G401.6 (cell line): ENCODE data around the gene RHD.
"Not testable (repeated sequence)": the region's sequence is repeated elsewhere in the genome, so short reads cannot be mapped to it uniquely, and the experiment has no call there.

ENCODE experiments used
- FAIRE-seq: peaks from 2 replicates; lab custom pipeline; 2012; peaks lifted over from hg19 to GRCh38; lab: Jason Lieb, UNC

Gene RHD

DNA sequence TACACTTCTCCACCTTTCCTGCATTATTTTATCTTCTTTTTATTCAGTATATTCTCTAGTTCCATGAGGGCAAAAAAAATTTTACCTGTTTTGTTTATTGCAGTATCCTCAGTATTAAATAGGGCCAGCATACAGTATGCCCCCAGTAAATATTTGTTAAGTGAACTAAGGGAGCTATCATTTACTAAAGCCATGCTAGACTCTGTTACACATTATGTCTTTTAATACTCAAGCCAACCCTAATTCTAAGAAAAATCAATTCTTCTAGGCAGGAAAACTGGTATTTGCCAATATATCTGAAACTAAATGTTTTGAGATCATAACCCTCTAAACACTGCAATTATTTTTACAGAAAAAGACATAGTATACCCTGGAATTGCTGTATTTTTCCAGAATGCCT, 84.1 kb downstream of the RHD start:
- FAIRE-seq: no peak

DNA sequence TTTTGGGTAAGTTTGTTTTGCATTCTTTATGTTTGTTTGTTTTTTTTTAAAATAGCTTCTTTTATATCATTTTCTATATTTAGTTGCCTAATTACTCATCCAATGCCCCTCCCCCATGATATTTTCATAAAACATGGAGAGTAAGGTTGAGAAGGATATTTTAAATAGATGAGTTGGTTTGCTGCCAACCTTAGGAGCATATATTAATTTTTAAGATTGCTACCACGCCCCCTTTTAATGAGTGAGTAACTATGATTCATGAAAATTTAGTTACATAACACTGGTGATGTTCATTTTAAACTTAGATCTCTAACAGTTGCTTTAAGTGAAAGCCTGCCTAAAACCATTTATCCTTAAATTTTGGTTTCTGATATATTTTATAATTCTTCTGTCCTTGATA, 84.5 kb downstream of the RHD start:
- FAIRE-seq: no peak

DNA sequence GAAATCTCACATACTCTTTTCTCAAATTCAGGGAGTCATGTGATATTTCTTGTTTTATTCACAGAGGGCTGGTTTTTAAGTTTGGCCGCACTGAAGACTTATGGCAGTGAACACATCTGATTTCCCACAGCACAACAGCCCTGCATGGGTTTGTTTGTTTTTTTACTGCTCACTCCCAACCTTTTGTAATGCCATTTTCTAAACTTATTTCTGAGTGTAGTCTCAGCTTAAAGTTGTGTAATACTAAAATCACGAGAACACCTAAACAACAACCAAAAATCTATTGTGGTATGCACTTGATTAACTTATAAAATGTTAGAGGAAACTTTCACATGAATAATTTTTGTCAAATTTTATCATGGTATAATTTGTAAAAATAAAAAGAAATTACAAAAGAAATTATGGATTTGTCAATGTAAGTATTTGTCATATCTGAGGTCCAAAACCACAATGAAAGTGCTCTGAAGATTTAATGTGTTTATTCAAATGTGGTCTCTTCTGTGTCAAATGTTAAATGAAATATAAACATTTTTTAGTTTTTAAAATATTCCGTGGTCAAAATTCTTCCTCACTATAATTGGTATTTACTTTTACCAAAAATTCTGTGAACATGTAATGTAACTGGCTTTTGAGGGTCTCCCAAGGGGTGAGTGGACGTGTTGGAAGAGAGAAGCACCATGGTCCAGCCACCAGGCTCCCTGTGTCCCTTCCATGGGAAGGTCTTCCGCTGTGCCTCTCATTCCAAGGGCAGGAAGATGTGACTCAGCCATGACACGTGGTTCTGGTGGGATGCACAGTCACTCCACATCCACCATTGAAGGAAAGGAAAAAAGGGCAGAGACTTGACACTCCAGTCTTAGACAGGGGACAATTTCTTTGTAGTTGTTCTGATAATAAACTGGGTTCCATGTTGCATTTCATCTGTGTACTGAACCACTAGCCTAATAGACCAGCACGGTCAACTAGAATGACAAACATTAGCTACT, 88.6 kb downstream of the RHD start:
- FAIRE-seq: no peak

DNA sequence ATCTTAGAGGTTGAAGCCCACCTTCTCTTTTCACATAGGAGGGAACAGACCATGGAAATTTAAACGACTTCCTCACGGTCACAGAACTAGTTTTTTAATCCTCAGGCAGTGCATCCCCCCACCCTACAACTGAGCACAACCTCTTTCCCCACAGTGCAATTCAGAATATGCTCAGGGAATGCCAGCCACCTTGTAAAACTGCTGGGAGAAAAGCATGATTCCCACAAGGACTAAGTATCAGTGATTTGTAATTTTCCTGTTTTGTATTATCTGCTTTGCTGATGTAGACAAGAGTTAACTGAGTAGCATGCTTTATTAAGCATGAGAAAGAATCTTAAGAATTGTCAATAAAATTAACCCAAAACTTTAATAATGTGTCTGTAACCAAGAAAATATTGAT, 89.6 kb downstream of the RHD start:
- no peak for FAIRE-seq

DNA sequence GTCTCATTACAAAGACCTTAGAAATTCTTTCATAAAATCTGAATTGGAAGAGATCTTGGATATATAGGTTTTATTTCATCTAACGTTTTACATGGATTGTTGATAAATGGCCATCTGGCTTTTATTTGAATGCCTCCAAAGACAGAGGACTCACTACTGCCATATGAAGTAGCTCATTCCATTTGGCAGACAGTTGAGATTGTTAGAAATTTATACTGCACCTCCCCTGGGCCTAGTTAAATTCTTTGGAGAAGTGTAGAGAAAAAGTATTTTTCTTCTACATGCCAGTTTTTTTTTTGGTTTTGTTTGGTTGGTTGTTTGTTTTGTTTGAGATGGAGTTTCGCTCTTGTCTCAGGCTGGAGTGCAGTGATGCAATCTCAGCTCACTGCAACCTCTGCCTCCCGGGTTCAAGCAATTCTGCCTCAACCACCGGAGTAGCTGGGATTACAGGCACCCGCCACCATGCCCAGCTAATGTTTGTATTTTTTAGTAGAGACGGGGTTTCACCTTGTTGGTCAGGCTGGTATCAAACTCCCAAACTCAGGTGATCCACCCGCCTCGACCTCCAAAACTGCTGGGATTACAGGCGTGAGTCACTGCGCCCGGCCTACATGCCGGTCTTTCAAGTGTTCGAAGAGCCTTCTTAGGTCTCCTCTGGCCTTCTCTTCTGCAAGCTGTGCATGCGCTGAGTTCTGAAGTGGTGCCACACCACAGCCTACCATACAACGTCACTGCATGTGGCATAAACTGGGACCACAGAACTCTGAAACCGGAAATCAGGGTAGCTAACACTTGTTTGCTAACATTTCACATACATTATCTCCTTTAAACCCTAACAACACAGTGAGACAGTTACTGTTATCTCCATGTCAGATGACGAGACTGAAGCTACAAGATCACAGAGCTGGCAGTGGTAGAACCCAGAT, 90.6 kb downstream of the RHD start:
- FAIRE-seq: not testable (repeated sequence)

DNA sequence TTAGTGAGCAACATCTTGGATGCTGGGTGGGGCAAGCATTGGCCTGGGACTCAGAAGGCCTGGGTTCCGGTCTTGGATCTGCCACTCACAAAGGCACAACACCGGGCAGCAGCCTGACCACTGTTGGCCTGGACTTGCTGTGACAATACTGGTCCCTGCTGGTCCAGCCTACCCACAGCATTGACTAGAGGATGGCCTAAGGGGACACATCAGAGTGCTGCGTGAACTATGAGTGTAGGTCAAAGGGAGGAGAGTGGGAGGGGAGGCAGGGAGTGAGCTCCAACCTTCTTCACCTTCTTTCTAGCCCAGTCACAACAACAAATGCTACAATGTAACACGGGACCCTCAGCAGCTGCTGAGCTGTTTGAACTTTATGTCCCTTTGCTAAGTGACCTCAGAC, 96.9 kb downstream of the RHD start:
- no peak for FAIRE-seq

DNA sequence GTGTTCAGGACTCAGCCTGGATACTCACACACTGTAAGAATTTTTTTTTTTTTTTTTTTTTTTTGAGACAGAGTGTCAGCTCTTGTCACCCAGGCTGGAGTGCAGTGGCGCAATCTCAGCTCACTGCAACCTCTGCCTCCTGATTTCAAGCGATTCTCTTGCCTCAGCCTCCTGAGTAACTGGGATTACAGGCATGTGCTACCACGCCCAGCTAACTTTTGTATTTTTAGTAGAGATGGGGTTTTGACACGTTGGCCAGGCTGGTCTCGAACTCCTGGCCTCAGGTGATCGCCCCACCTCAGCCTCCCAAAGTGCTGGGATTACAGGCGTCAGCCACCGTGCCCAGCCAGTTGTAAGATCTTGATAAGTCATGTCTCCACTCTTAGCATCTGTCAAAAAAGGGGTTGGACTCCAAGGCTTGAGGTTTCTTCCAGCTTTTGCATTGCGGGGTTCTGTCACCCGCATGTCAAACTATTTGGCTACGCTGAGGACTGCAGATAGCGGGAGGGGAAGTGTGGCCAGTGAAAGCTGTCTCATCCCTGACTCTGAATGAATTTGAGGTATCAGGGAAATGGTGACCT, 97.5 kb downstream of the RHD start:
- not testable (repeated sequence) for FAIRE-seq

DNA sequence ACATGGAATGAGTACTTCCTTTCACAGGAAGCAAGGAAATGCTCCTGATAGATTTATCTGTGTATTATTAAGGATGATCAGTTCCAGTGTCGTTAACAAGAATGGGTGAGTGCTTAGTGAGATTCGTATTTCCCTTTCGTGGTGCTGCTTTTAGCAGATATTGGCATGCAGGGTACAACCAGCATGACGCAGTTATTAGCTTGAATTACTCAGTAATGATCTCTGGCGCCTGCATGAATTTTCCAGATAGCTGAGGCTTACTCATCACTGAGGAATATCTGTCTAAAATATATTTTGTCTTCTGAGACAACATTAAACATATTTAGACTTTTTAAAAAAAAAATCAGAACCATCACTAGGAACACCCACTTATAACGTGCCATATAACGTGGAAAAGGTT, 99.4 kb downstream of the RHD start:
- FAIRE-seq: not testable (repeated sequence)

DNA sequence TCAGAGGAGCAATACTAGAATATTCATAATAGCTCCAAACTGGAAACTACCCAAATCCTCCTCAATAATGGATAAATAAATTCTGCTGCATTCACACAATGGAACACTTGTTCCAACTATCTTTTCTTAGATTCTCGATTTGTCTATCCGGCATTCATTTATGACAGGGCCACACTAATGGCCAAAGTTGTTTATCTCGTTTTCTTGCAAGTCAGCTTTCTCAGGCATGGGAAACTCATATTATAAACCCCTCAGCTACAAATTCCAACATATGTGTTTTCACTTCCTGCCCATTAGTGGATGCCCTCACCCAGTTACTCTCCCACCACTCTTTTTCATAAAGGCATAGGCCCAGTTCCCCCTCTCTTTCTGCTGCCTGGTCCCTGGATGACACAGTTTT, 106.1 kb downstream of the RHD start:
- FAIRE-seq: not testable (repeated sequence)
